ENCODE measurements around the gene PPAN.

DNA sequence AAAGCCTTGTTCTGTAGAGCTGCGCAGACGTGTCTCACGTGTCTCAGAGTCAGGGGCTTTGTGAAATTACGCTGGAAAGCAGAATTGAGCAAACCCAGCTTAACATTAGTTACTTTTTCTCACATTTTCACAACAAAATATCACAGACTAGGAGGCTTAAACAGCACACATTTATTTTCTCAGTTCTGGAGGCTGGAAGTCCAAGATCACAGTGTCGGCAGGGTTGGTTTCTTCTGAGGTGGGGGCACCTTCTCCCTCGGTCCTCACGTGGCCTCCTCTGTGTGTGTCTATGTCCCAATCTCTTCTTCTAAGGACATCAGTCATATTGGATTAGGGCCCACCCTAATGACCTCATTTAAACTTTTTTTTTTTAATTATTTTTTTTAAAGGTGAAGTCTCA lies 18.3 kb downstream of the PPAN start:
- no peak for TF ChIP-seq POLR2A (IDR thresholded peaks at IDR 0.05)
- TF ChIP-seq, protein P1, sequence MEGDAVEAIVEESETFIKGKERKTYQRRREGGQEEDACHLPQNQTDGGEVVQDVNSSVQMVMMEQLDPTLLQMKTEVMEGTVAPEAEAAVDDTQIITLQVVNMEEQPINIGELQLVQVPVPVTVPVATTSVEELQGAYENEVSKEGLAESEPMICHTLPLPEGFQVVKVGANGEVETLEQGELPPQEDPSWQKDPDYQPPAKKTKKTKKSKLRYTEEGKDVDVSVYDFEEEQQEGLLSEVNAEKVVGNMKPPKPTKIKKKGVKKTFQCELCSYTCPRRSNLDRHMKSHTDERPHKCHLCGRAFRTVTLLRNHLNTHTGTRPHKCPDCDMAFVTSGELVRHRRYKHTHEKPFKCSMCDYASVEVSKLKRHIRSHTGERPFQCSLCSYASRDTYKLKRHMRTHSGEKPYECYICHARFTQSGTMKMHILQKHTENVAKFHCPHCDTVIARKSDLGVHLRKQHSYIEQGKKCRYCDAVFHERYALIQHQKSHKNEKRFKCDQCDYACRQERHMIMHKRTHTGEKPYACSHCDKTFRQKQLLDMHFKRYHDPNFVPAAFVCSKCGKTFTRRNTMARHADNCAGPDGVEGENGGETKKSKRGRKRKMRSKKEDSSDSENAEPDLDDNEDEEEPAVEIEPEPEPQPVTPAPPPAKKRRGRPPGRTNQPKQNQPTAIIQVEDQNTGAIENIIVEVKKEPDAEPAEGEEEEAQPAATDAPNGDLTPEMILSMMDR (IDR thresholded peaks at IDR 0.05), result no peak

All from Peyer's patch (tissue), 4 donors.